SK-N-SH (cell line): ENCODE results near the gene LYZL6. TPM values are rescaled to one million over a fixed set of nuclear protein-coding genes. Genes with fewer than 3 reads are reported as not detected.
"Not testable (repeated sequence)": the region's sequence is repeated elsewhere in the genome, so short reads cannot be mapped to it uniquely, and the experiment has no call there.

Experiments used
- CTCF ChIA-PET: fragments of 300-600, 350-600 bp; formaldehyde crosslinking; extraction: SDS; loops from one replicate; lab custom pipeline; 2021; lab: Yijun Ruan, JAX
- POLR2A ChIA-PET: fragments of 350-600 bp; sonication (Branson Sonifier 250); formaldehyde crosslinking; extraction: SDS; loops from one replicate; lab custom pipeline; 2020; ENCODE audit warnings: antibody characterized with exemption, inconsistent platforms; lab: Yijun Ruan, JAX
- DNase-seq: peaks from one replicate; pipeline ENCODE4 v3.0.0; 2012
- H2AFZ ChIP-seq: fragments of 200-600 bp; sonication (generic); 2 replicates; pipeline ENCODE4 v1.8.1; 2016; ENCODE audit warnings: antibody characterized with exemption, mild to moderate bottlenecking, low read depth
- H3F3A ChIP-seq: fragments of 200-600 bp; sonication (generic); replicated peaks from 2 replicates; pipeline ENCODE3; 2016; ENCODE audit warnings: antibody characterized with exemption, mild to moderate bottlenecking; ENCODE audit not compliant: insufficient read depth
- H3K27ac ChIP-seq, 2 experiments: fragments of 200-500 bp in 1 of 2; fragments of 200-600 bp in 1 of 2; sonication (Bioruptor generic) in 1 of 2; sonication (generic), shearing (Covaris generic) in 1 of 2; 2 replicates each; pipeline versions ENCODE4 v1.5.1 to v1.6.1; 2014 to 2016; ENCODE audit warnings: low read depth in 2 of 2, inconsistent platforms in 1 of 2, low read length in 1 of 2, mild to moderate bottlenecking in 1 of 2, mixed read lengths in 1 of 2
- H3K27me3 ChIP-seq: fragments of 200-600 bp; sonication (generic), shearing (Covaris generic); 2 replicates; pipeline ENCODE4 v1.6.1; 2016; ENCODE audit warnings: mixed run types; ENCODE audit not compliant: insufficient read depth
- H3K36me3 ChIP-seq, 2 experiments: fragments of 200-500 bp in 1 of 2; fragments of 200-600 bp in 1 of 2; sonication (Bioruptor generic) in 1 of 2; sonication (generic) in 1 of 2; replicated peaks in 1 of 2; 2 replicates each; pipeline versions ENCODE3 to v1.5.1; 2014 to 2016; ENCODE audit warnings: low read length in 1 of 2, mild to moderate bottlenecking in 1 of 2; ENCODE audit not compliant: insufficient read depth in 2 of 2, control insufficient read depth in 1 of 2
- H3K4me1 ChIP-seq, 2 experiments: fragments of 200-500 bp in 1 of 2; fragments of 200-600 bp in 1 of 2; sonication (Bioruptor generic) in 1 of 2; sonication (generic), shearing (Covaris generic) in 1 of 2; 2 replicates each; pipeline versions ENCODE4 v1.5.1 to v1.6.1; 2014 to 2016; ENCODE audit warnings: low read depth in 1 of 2, low read length in 1 of 2, mixed run types in 1 of 2; ENCODE audit not compliant: insufficient read depth in 2 of 2, control insufficient read depth in 1 of 2
- H3K4me2 ChIP-seq: fragments of 200-600 bp; sonication (generic), shearing (Covaris generic); 2 replicates; pipeline ENCODE4 v1.6.1; 2017; ENCODE audit warnings: mixed run types
- H3K4me3 ChIP-seq, 2 experiments: fragments of 200-500 bp in 1 of 2; fragments of 200-600 bp in 1 of 2; sonication (Bioruptor generic) in 1 of 2; sonication (generic), shearing (Covaris generic) in 1 of 2; 2 replicates each; pipeline versions ENCODE4 v1.5.1 to v1.8.1; 2014 to 2016; ENCODE audit warnings: low read depth in 2 of 2, inconsistent platforms in 1 of 2, low read length in 1 of 2, mild to moderate bottlenecking in 1 of 2, mixed read lengths in 1 of 2, moderate library complexity in 1 of 2
- H3K79me2 ChIP-seq: fragments of 200-600 bp; sonication (generic); 2 replicates; pipeline ENCODE4 v1.8.1; 2017; ENCODE audit warnings: mild to moderate bottlenecking; ENCODE audit not compliant: insufficient read depth
- H3K9ac ChIP-seq: fragments of 200-600 bp; sonication (generic); 2 replicates; pipeline ENCODE4 v1.6.1; 2017; ENCODE audit warnings: mixed run types
- H3K9me2 ChIP-seq: fragments of 200-600 bp; sonication (generic); 2 replicates; pipeline ENCODE4 v1.6.1; 2017; ENCODE audit warnings: mixed run types
- H3K9me3 ChIP-seq: fragments of 200-600 bp; sonication (generic); 2 replicates; pipeline ENCODE4 v1.6.1; 2017; ENCODE audit warnings: mixed run types, mild to moderate bottlenecking, moderate library complexity
- H4K20me1 ChIP-seq: fragments of 200-600 bp; sonication (generic); 2 replicates; pipeline ENCODE4 v1.6.1; 2017; ENCODE audit warnings: mild to moderate bottlenecking, mixed run types; ENCODE audit not compliant: insufficient read depth
- CTCF ChIP-seq: fragments of 200-600 bp; sonication (generic); IDR thresholded peaks from 2 replicates; pipeline ENCODE4 v1.6.1; 2017; ENCODE audit warnings: antibody characterized with exemption, mild to moderate bottlenecking, moderate library complexity
- FOXM1 ChIP-seq: IDR thresholded peaks from 2 replicates; pipeline ENCODE4 v1.4.0; 2012; ENCODE audit warnings: low read depth, mild to moderate bottlenecking
- NFIC ChIP-seq: IDR thresholded peaks from 2 replicates; pipeline ENCODE4 v1.4.0; 2012; ENCODE audit warnings: borderline replicate concordance
- RCOR1 ChIP-seq: fragments of 150-350 bp; IDR thresholded peaks from 2 replicates; pipeline ENCODE4 v1.6.1; 2017; ENCODE audit warnings: antibody characterized with exemption, low read length
- SIN3A ChIP-seq: IDR thresholded peaks from 2 replicates; pipeline ENCODE4 v1.6.1; 2012; ENCODE audit warnings: low read depth, mild to moderate bottlenecking, low read length, moderate library complexity, borderline replicate concordance
- USF1 ChIP-seq: IDR thresholded peaks from 2 replicates; pipeline ENCODE4 v1.4.0; 2012; ENCODE audit warnings: low read depth, borderline replicate concordance
- ZBTB33 ChIP-seq: IDR thresholded peaks from 2 replicates; pipeline ENCODE4 v1.4.0; 2012; ENCODE audit warnings: low read depth, borderline replicate concordance
- WGBS: methylation state at CpG from one replicate; pipeline ENCODE4 v1.1.6; 2017; ENCODE audit warnings: low lambda C conversion rate; 5-methylcytosine and 5-hydroxymethylcytosine counted together
- polyA plus RNA-seq, 3 experiments: library from polyadenylated mRNA; depleted of rRNA; stranded (reverse); fragments of >200 nt; gene quantifications; 2 replicates each; pipeline ENCODE4 v1.2.3, GENCODE V29; 2012

LYZL6 gene
- polyA plus RNA-seq, 1 of the 3 experiments (the other 2 are of a cell fraction) = not detected

GRCh38 chr17:35900280-35900679 lies 43.2 kb downstream of the LYZL6 start:
- no peaks in the 10 kb centered on the region for H3K4me1 ChIP-seq
- H3K36me3 ChIP-seq = no peaks in the 10 kb centered on the region
- H3K9ac ChIP-seq = no peak overlapping the region
- no peak overlapping the region for H3K4me2 ChIP-seq
- no peak overlapping the region for H2AFZ ChIP-seq
- H3K9me2 ChIP-seq = no peaks in the 10 kb centered on the region
- no peaks in the 10 kb centered on the region for H3K79me2 ChIP-seq
- H3K27me3 ChIP-seq = no peaks in the 10 kb centered on the region
- H3K4me3 ChIP-seq = no peak overlapping the region
- H4K20me1 ChIP-seq = no peaks in the 10 kb centered on the region
- no peak for DNase-seq
- TF ChIP-seq SIN3A (no peak), ZBTB33 (no peak), FOXM1 (no peak)
- ChIA-PET POLR2A (interaction anchor here (0.5 kb wide), 1 partner anchor 174 kb away, joined by 3 read pairs; no protein-coding TSS in a partner anchor), CTCF (interaction anchor here (0.7 to 1.0 kb wide), 2 partner anchors 11 to 50 kb away, joined by 3 read pairs; no protein-coding TSS in a partner anchor)
- 88% methylated on average over 2 of the region's 5 CpGs for WGBS
- no peaks in the 10 kb centered on the region for H3K9me3 ChIP-seq
- H3F3A ChIP-seq = no peaks in the 10 kb centered on the region
- H3K27ac ChIP-seq = no peak overlapping the region

GRCh38 chr17:35898283-35899070 lies 45.0 kb downstream of the LYZL6 start:
- DNase-seq = no peak
- H3K9ac ChIP-seq = no peak overlapping the region

GRCh38 chr17:35897772-35898171 lies 45.7 kb downstream of the LYZL6 start:
- H3K36me3 ChIP-seq, H3K9ac ChIP-seq, H3K4me1 ChIP-seq, H2AFZ ChIP-seq, H3K27me3 ChIP-seq, H3F3A ChIP-seq, H3K9me3 ChIP-seq, H3K4me2 ChIP-seq, H3K79me2 ChIP-seq, H3K27ac ChIP-seq, DNase-seq, H3K9me2 ChIP-seq, H4K20me1 ChIP-seq, H3K4me3 ChIP-seq, POLR2A ChIA-PET: not testable (repeated sequence)
- 92% methylated on average over 7 of the region's 7 CpGs for WGBS
- CTCF ChIA-PET = interaction anchor here (1.2 kb wide), 1 partner anchor 175 kb away, joined by 4 read pairs; no protein-coding TSS in a partner anchor

More at GRCh38 chr17:35898283-35899070, 45.0 kb downstream of the LYZL6 start:
- H3K27ac ChIP-seq = no peak overlapping the region
- no peaks in the 10 kb centered on the region for H3K9me3 ChIP-seq
- H3K4me2 ChIP-seq = no peak overlapping the region
- TF ChIP-seq SIN3A (no peak), NFIC (0 out of 2 replicates have a peak, but pooled peaks have one; percentile 37), USF1 (no peak), CTCF (no peak), RCOR1 (no peak)
- TF ChIP-seq, all 33 proteins: peak for 1
- Histone ChIP-seq H4K20me1 (no peaks in the 10 kb centered on the region), H3K9me2 (no peaks in the 10 kb centered on the region), H3K4me1 (no peaks in the 10 kb centered on the region), H3K79me2 (no peaks in the 10 kb centered on the region), H3K36me3 (no peaks in the 10 kb centered on the region), H3F3A (no peaks in the 10 kb centered on the region), H2AFZ (no peak overlapping the region), H3K27me3 (no peaks in the 10 kb centered on the region), H3K4me3 (no peak overlapping the region)
- 32% methylated on average over 5 of the region's 6 CpGs for WGBS
- POLR2A ChIA-PET = no interaction called here
- CTCF ChIA-PET = interaction anchor here (1.2 kb wide), 1 partner anchor 174 kb away, joined by 4 read pairs; no protein-coding TSS in a partner anchor
